Keratinocyte (primary cell): ENCODE results near the gene BEST2.

Source experiments
- EZH2 ChIP-seq: IDR thresholded peaks from one replicate; pipeline ENCODE4 v1.6.1; 2012; ENCODE audit warnings: inconsistent platforms, mild to moderate bottlenecking, low read length, moderate library complexity
- TF ChIP-seq, protein P1 (sequence below), 3 experiments: IDR thresholded peaks in 1 of 3; conservative IDR thresholded peaks in 1 of 3; optimal IDR thresholded peaks in 1 of 3; 2 replicates in 2 of 3; 3 replicates in 1 of 3; pipeline versions ENCODE3 to v1.5.1; 2011; ENCODE audit warnings: low read length in 3 of 3, mild to moderate bottlenecking in 3 of 3, moderate library complexity in 2 of 3, control low read depth in 1 of 3, inconsistent platforms in 1 of 3; ENCODE audit not compliant: insufficient read depth in 2 of 3; ENCODE audit errors: extremely low read depth in 1 of 3

GRCh38 chr19:12794971-12795381, 43.4 kb downstream of the BEST2 start:
- TF ChIP-seq, protein P1, sequence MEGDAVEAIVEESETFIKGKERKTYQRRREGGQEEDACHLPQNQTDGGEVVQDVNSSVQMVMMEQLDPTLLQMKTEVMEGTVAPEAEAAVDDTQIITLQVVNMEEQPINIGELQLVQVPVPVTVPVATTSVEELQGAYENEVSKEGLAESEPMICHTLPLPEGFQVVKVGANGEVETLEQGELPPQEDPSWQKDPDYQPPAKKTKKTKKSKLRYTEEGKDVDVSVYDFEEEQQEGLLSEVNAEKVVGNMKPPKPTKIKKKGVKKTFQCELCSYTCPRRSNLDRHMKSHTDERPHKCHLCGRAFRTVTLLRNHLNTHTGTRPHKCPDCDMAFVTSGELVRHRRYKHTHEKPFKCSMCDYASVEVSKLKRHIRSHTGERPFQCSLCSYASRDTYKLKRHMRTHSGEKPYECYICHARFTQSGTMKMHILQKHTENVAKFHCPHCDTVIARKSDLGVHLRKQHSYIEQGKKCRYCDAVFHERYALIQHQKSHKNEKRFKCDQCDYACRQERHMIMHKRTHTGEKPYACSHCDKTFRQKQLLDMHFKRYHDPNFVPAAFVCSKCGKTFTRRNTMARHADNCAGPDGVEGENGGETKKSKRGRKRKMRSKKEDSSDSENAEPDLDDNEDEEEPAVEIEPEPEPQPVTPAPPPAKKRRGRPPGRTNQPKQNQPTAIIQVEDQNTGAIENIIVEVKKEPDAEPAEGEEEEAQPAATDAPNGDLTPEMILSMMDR (optimal IDR thresholded peaks at IDR 0.05 in 1 of 3, IDR thresholded peaks at IDR 0.05 in 1 of 3, conservative IDR thresholded peaks at IDR 0.05 in 1 of 3; ENCODE audit: extremely low read depth in 1 of 3, insufficient read depth in 2 of 3, low read length in 3 of 3), result no peak
- no peak for TF ChIP-seq EZH2
